HT1080 (cell line): ENCODE measurements around the gene STAG2. TPM values are rescaled to one million over a fixed set of nuclear protein-coding genes. Genes with fewer than 3 reads are reported as not detected.

Experiments used
- total RNA-seq: library from RNA; depleted of rRNA; stranded (reverse); fragments of >200 nt; shearing (Covaris generic); gene quantifications from 2 replicates; pipeline ENCODE4 v1.2.3, GENCODE V29; 2014; rRNA removed

The STAG2 gene
- total RNA-seq, 1 experiment from 2014 or later, result 68.5 TPM

Other genes with a start within 250 kb of the STAG2 start
- 34.9 and 35.9 TPM in 2 replicates for gene THOC2, start 228.7 kb upstream of the STAG2 start, total RNA-seq
- gene XIAP, start 101.7 kb upstream of the STAG2 start, total RNA-seq, result 28.4 and 28.8 TPM in 2 replicates